Renal cortical epithelial cell (primary cell): ENCODE data around the gene AGAP3. TPM values are rescaled to one million over a fixed set of nuclear protein-coding genes. Genes with fewer than 3 reads are reported as not detected.

Experiments
- DNase-seq: peaks from one replicate; pipeline ENCODE4 v3.0.0-alpha.2; 2011; ENCODE audit warnings: low read depth
- total RNA-seq: library from RNA; depleted of rRNA; stranded (reverse); fragments of >200 nt; gene quantifications from 2 replicates; pipeline ENCODE4 v1.2.3, GENCODE V29; 2014

Gene AGAP3
- total RNA-seq, 1 donor from 2014 or later, result 41.2 TPM

DNA sequence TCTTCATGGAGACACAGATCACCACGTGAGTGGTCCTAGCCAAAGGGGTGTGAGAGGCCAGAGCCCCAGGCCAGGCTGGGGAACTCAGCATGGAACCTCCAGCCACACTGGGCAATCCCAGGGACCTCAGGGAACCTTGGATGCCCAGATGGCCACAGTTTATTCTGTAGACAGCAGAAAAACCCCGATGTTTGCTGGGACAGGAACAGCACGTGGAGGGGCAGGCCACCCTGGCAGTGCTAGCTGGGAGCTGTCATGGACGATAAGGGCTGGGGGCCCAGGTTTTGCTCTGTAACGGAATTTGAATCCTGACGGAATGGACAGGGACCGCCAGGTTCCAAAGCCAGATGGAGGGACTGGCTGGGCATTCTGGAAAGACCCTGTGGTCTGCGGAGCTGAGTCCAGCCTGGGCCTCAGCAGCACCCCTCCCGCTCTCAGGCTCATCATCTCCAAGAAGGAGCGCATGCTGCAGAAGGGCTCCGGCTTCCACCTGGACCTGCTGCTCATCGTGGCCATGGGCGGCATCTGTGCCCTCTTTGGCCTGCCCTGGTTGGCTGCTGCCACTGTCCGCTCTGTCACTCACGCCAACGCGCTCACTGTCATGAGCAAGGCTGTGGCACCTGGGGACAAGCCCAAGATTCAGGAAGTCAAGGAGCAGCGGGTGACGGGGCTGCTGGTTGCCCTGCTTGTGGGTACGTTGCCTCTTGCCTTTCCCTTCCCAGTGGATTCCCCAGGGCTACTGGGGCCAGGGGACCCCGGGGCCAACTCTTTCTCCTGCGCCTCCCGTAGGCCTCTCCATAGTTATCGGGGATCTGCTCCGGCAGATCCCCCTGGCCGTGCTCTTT lies 11.2 kb upstream of the AGAP3 start:
- no peak for DNase-seq

DNA sequence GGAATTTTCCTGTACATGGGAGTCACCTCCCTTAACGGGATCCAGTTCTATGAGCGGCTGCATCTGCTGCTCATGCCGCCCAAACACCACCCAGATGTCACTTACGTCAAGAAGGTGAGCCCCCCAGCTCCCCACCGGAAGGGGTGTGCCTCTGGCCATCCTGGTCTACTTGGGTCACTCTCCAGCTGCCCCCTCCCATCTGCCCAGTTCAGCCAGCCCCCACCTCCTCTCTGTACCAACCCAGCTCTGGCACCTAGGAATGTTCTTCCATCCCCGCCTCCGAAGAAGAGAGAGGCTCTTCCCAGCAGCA lies 10.7 kb upstream of the AGAP3 start:
- DNase-seq, result no peak

DNA sequence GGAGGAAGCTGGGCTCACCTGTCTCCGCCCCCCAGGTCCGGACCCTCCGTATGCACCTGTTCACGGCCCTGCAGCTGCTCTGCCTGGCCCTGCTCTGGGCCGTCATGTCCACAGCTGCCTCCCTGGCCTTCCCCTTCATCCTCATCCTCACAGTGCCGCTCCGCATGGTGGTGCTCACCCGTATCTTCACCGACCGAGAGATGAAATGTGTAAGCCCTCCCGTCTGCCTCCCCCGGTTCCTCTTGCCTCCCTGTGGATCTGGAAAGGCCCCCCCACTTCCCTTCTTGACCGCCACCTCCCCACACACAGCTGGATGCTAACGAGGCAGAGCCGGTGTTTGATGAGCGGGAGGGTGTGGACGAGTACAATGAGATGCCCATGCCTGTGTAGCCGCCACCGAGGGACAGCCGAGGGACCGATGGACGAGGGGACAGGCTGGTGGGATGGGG lies 10.3 kb upstream of the AGAP3 start:
- DNase-seq, result no peak

DNA sequence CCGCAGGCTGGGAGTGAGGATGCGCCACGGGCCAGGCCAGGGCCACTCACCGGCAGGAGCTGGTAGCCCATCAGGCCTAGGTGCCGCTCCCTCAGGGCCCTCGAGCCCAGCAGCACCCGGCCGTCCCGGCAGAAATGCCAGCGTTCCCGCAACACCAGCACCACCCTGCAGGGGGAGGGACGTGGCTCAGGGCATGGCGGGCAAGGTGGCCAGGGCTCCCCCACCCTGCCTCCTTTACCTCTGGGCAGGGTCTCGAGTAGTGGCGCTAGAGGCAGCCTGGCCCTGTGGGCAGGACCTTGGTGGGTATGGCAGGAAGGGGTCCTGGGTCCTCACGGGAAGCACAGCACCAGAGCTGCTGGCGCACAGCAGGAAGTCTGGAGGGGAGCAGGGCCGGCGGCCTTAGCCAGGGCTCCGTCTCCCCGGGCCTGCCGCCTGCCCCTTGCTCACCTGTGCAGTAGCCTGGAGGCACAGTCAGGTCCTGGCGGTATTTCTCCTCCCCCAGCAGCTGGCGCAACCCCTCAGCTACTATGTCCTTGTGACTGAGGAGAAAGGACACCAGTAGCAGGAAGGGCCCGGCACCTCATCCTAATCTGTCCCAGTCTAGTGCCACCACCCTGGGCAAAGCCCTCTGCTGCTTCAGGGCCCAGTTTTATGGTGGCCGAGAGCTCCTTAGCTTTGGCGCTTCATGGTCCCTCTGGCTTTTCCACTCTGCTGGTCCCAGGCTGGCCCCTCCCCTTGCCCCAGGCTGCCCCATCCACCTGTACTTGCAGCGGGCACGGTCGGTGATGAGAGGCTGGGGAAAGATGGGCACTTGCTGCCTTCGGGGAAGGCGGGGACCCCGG lies 9.2 kb upstream of the AGAP3 start:
- DNase-seq, result no peak

DNA sequence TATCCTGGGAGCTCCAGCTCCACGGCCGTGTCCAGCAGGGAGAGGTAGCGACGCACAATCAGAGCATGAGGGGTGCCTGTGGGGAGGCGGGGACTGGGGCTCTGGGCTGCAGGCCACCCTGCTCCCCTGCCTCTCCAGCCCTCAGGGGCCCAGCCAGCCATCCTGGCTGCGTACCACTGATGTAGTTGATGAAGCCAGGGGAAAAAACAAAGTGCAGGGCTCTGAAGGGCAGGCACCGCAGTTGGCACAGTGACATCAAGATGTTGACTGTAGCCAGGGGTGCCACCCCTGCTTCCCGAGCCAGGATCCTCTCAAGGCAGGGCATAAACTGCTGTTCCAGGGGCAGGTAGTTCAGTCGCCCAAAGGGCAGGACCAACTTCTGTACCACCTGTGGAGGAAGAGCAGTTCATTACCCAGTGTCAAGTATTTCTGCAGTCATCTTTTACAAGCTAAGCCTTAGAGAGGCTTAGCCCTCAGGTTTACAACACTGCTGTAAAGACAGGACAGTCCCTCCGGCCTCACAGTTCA lies 8.5 kb upstream of the AGAP3 start:
- no peak for DNase-seq

DNA sequence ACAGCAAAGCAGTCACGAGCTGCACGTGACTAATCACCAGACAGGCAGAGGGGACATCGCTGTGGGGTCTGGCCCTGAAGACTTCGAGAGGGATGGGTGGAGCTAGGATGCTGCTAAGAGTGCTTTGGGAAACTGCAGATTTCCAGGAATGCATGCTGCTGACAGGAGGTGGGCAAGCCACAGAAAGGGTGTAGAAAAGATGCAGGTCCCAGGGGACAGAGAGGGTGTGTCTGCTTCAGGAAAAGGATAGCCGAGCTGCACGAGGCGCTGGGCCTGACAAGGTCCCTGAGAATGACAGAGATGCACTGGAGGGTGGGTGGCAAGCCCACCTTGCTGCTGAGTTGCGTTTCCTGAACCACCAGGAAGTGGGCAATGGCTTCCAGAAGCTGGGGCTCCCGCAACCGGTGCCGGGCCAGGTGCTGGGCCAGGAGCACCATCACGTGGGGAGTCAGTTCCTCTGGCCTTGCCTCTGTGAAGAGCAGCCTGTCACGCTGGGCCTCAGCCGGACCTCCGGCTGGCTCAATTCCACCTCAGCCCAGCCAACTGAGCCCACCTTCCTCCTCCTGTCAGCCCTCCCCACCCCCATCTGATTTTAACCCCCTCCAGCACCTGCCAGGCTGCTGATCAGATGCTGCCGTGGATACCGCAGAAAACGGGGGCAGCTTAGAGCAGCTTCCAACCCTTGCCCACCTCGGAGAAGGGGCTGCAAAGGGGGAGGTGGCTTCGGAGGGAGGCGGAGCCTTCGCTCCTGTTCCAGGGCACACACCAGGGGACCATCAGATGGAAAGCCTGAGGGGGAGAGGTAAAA lies 7.8 kb upstream of the AGAP3 start:
- no peak for DNase-seq

DNA sequence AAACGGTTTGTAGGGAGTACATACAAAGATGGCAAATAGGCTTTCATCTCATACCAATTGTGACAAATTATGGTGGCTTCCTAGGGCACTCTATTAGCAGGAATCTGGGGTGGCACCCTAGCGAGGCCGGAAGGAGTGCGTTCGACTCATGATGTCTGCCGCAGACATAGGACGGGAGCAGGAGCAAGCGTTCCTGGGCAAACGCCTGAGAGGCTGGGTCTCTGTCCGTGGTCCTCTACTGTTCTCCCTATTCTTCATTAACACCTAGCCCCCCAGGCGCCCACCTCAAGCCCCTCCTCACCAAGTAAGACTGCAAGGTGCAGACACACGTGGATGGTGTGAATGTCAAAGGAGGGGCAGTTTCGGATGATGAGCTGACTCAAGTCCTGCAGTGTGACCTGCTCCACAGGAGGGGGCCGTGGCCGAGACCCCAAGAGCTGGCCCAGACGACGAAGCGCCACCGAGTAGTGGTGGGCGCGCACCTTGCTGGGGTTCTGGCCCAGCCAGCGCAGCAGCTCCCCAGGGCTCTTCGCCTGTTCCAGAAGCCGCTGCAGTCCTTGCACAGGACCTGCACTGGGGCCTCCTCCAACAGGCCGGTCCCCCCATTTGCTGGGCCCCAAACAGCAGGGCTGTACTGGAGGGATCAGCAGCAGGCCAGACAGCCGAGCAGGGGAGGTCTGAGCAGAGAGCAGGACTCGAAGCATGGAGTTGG lies 6.9 kb upstream of the AGAP3 start:
- DNase-seq, result no peak

DNA sequence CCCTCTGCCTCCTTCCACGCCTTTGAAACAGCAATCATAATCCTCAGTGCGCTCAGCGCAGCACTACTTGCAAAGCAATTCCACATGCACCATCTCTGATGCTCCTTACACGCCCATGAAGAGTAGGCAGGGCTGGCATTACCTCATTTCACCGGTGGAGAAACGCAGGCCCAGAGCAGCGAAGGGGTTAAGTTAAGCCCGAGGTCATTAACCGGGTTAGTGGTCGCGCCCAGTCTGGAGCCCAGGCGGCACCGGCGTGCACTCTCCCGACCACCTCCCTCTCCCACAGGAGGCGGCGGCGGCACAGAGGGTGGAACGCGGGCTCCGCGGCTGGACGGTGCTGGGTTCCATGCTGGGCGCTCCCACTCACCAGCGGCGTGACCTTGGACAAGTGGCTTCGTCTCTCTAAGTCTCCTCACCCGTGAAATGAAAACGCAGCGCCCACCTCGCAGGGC lies 6.2 kb upstream of the AGAP3 start:
- DNase-seq, result no peak

DNA sequence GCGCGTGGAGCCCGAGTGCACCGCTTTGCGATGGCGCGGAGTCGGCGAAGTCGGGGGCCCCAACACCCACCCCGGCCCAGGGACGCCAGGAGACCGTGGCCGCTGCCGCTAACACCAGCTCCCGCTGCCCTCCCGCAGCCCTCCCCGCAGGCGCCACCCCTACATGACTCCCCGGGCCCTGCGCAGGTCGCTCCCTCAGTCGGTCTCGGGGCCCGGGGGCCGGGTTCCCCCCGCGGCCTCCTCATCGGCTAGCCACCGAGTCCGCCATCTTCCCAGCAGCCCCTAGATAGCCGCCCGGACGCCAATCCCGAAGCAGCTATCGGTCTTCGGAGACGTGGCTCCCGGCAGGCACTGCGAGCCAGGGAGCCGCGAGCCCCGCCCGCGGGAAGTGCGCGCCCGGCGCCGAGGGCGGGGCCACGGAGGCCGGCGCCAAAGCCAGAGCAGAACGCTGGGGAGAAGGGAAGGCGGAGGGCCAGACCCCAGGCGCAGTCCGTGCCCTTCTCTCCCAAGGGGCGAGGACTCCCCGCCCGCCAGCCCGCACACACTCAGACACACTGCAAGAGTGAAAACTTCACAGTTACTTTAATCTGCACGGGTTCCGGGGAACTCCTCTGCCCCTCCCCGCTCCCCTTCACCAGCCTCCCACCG lies 5.6 kb upstream of the AGAP3 start, which contains the start of gene FASTK:
Gene FASTK (minus strand): TSS at position 288 of the 648 bp plus-strand sequence. CDS start 43 bp downstream, at position 245.
- peak; percentile 75 for DNase-seq

DNA sequence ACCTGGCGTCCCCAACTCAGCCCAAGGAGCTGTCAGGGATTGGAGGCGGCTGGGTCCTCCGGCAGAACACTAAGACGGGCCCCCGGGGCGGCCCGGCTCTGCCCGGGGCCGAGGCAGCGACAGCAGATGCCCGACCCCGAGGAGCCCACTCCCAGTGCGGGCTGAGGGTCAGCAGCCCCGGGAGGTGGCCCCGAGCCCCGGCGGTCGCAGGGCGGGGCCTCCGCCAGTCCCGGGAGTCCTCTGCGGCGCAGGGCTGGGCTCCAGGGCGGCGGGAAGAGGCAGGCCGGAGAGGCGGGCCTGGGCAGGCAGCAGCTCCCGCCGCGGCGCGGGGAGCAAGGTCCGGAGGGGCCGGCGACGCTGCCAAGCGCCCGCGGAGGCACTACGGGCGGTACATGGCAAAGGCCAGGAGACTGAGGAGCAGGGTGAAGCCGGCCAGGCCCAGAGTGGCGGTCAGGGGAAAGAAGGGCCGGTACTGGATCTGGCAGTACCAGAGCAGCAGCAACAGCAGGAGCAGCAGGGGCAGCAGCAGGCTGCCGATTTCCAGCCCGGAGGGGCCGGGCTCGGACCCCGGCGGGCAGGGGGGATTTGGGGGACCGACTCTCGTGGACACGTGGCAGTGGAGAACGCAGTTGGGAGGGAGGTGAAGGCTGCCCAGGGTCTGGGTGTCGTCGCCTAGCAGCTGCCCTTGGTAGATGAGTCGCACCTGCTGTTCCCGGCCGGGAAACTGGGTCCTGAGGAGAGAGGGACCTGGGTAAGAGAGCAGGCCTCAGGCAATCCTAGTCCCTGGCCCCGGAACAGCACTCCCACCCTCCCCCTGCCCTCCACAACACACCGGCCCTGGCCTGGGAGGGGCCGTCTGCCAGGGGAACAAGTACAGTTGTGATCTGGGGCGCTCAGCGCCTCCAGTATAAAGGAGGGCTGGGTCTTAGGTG lies 4.8 kb upstream of the AGAP3 start:
- no peak for DNase-seq

DNA sequence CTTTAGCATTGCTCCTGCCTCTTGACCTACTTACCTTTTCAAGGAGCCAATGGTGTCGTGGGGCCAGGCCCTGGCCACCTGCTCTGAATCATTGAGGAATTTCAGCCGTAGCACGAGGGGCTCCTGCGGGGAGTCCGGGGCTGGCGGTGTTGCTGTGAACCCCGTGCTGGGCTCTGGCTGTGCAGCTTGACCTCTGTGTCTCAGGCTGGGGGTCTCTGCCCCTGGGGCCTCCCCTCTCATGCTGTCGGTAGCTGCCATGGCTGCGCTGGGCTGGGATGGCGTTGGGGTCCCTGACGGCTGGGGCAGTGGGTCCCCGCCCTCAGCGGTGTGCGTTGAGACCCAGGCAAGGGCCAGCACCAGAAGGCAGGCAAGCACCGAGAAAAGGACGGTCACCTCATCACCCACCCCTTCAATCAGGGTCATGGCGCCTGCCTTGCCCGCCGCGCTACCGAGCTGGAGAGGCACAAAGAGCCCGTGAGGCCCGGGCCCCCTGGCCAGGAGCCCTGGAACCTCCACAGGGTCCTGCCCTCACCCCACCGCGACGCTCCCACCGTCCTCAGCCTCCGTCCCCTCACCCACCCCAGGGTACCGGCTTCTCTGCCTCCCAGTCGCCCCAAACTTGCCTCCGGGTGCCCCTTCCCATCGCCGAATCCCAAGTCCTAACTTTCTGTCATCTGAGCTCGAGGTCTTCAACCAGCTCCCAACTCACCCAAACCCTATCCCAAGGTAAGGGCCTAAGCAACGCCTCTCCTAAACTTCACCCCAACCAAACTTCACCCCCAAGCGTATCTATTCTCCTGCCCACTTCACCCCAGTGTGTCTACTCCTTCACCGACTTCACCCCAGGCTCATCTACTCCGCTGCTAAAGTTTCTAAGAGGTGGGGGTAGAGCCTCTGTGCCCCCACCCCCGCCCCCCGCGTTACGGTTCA lies 3.9 kb upstream of the AGAP3 start:
- DNase-seq, result no peak

DNA sequence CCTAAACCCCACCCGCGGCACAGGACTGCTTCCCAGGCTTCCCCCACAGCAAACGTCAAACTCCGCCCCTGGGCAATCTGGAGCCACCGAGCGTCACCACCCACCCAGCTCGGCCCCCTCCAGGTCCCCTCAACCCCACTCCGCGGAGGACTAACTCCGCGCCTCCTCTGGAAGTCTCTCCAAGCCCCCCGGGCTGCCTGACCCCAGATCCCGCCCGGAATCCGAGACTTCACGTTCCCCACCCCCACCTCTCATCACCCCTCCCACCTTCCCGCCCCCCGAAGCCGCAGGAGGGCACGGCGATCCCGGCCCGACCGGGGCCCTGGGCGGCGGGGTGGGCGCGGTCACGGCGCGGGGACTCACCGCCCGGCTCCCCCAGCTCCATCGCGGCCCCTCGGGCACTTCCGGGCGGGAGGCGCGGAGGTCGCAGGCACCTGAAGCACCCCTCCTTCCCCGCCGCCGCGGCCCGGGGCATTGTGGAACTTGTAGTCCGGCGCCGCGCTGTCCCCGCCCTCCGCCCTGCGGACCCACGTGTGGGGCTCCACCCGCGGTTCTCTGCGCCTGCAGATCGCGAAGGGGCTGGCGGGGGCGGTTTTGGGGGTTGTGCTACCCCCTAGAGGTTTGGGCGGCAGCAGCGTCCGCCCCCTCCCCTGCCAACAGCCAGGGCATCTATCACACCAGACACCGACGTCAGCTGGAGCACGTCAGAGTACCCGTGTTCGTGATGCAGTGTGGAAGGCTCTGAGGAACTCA lies 3.0 kb upstream of the AGAP3 start, which contains the start of gene TMUB1:
Gene TMUB1 (minus strand): TSS at position 423 of the 753 bp plus-strand sequence. CDS start 930 bp downstream, outside the sequence.
- DNase-seq, result no peak

DNA sequence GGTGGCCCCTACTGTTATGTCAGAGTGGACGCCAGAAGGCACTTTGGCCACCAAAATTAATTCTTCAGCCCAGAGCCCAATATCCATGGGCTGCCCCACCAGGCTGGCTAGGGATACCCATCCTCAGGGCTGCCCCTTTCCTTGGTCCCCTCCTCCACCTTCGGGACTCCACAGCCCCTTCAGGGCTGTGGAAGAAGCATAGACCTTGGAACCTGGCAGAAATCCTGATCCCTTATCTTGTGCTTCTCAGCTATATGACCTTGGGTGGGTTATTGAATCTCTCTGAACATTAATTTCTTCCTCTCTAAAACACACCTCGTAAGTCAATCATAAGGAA lies 2.5 kb upstream of the AGAP3 start:
- DNase-seq, result no peak

DNA sequence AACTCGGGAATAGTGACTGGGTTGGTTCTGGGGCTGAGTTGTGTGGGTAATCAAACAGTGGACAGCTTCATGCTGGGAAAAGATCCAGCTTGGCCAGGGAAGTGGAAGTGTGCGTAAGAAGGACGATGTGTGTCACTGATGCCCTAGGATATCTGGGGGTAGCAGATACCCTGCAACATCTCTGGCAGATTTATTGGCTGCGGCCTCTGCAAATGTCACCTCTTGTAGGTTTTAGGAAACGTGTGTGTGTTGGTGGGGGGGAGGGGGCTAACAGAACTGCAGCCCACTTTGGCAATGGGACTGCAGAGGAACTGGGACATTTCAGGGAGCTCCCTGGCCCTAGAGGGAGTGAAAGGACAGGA lies 965 bp upstream of the AGAP3 start:
- DNase-seq, result no peak

DNA sequence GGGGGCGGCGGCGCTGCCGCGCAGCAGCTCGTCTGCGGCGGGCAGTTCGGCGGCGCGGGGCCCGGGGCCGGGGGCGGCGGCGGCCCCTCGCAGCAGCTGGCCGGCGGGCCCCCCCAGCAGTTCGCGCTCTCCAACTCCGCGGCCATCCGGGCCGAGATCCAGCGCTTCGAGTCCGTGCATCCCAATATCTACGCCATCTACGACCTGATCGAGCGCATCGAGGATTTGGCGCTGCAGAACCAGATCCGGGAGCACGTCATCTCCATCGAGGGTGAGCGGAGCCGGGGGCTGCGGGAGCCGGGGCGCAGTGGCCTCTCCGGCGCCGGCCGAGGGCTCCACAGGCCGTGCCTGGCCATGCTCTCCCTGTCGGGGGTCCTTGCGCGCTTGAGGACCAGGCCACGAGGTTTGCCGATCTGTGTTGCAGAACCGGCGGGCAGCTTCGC lies 548 bp downstream of the AGAP3 start:
- no peak for DNase-seq

DNA sequence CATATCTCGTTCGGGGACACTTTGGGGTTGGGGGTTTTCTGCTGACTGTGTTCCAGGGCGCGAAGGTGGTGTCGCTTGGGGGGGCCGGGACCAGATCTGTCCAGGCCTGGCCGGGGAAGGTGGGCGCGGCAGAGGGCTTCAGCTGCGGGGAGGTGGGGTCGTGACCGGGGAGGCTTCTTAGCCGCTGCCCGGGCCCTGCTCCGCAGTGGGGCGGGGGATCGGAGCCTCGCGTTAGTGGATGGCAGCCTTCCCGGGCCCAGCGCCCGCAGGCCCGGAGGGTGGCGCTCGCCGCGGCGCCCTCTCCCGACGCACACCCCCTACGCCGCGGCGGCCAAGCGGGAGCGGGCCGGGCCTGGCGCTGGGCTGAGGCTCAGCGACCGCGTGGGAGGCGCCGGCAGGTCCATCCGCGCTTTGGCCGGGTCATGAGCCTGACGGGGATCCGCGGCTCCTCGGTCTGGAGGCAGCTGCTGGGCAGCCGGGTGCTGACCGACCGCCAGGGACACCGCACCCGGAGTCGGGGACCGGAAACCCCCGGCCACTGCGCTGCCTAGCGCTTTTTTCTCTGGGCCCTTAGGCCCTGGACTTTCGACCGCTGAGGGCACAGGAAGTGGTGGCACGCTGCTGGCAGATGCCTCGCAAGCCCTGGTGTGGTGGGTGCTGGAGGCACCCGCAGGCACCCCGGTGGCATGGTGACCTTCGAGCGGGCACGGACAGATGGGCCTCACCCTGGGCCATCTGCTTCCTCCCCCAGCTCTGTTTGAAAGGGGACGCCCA lies 1.2 kb downstream of the AGAP3 start:
- DNase-seq, result no peak
